ENCODE measurements around the gene NEK6. TPM values are rescaled to one million over a fixed set of nuclear protein-coding genes. Genes with fewer than 3 reads are reported as not detected.

The NEK6 gene
- total and polyA plus RNA-seq, 2 experiments from 2014 or later, result 33.5 to 44.7 TPM

- no peaks in the 10 kb centered on the region for H3K9me2 ChIP-seq (replicated peaks; ENCODE audit: insufficient read depth)
- no peak overlapping the region for H2AFZ ChIP-seq
- no peak for DNase-seq (ENCODE audit: low spot score)
- H3K36me3 ChIP-seq (replicated peaks; ENCODE audit: insufficient read depth, low read depth), result no peaks in the 10 kb centered on the region
- H3K4me1 ChIP-seq (ENCODE audit: insufficient read depth), result no peaks in the 10 kb centered on the region
- no peak for TF ChIP-seq CTCF (IDR thresholded peaks at IDR 0.05; ENCODE audit: poor library complexity)
- TF ChIP-seq EZH2phosphoT487 (IDR thresholded peaks at IDR 0.05; ENCODE audit: low read depth, severe bottlenecking, unreplicated experiment), result no peak
- no peak for TF ChIP-seq EZH2 (IDR thresholded peaks at IDR 0.05; ENCODE audit: borderline replicate concordance)
- H3K4me3 ChIP-seq, result no peak overlapping the region
- no peaks in the 10 kb centered on the region for H3K9me3 ChIP-seq (ENCODE audit: low read depth)
- WGBS (ENCODE audit: low lambda C conversion rate, missing lambda C conversion rate), result 94% methylated on average over 12 of the region's 12 CpGs
- no peaks in the 10 kb centered on the region for H3K79me2 ChIP-seq
- H3K27ac ChIP-seq, result no peak overlapping the region
- H4K20me1 ChIP-seq (ENCODE audit: insufficient read depth, poor library complexity, severe bottlenecking), result peaks cover 3% of the 10 kb centered on the region
- H3K27me3 ChIP-seq, result no peaks in the 10 kb centered on the region
- no peak overlapping the region for H3K4me2 ChIP-seq
Measured at GRCh38 chr9:124321416-124321815, 63.7 kb downstream of the NEK6 start.

DNA sequence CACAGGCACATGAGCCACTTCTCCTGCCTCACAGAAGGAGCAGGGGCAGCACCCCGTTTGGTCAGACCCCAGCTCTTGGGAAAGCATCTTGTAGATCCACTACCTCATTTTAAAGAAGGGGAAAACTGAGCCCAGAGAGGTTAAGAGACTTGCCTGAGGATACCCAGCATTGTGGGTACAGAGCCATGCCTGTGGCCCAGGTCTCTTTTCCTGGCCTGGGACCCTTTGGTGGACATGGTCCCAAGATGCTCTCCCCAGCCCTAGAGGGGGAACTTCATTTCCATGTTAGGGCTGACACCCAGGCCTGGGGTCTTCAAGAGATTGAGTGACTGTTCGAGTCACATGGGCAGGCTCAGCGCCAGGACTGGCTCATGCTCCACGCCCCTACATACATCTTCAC is 64.2 kb downstream of the NEK6 start:
- no peak for DNase-seq (ENCODE audit: low spot score)
- TF ChIP-seq EZH2phosphoT487 (IDR thresholded peaks at IDR 0.05; ENCODE audit: low read depth, severe bottlenecking, unreplicated experiment), result no peak
- TF ChIP-seq CTCF (IDR thresholded peaks at IDR 0.05; ENCODE audit: poor library complexity), result no peak
- no peak for TF ChIP-seq EZH2 (IDR thresholded peaks at IDR 0.05; ENCODE audit: borderline replicate concordance)
- H3K9me3 ChIP-seq (ENCODE audit: low read depth), result no peaks in the 10 kb centered on the region
- no peak overlapping the region for H2AFZ ChIP-seq
- no peaks in the 10 kb centered on the region for H3K9me2 ChIP-seq (replicated peaks; ENCODE audit: insufficient read depth)
- WGBS (ENCODE audit: low lambda C conversion rate, missing lambda C conversion rate), result 96% methylated on average over 4 of the region's 4 CpGs
- no peak overlapping the region for H3K4me3 ChIP-seq
- H3K4me1 ChIP-seq (ENCODE audit: insufficient read depth), result no peaks in the 10 kb centered on the region
- no peaks in the 10 kb centered on the region for H3K36me3 ChIP-seq (replicated peaks; ENCODE audit: insufficient read depth, low read depth)
- H3K27ac ChIP-seq, result no peak overlapping the region
- H4K20me1 ChIP-seq (ENCODE audit: insufficient read depth, poor library complexity, severe bottlenecking), result peaks cover 3% of the 10 kb centered on the region
- H3K27me3 ChIP-seq, result no peaks in the 10 kb centered on the region
- no peaks in the 10 kb centered on the region for H3K79me2 ChIP-seq
- no peak overlapping the region for H3K4me2 ChIP-seq

GRCh38 chr9:124322618-124323432 is 65.1 kb downstream of the NEK6 start:
- Histone ChIP-seq H3K36me3 (replicated peaks; ENCODE audit: insufficient read depth, low read depth) (no peaks in the 10 kb centered on the region), H3K27me3 (no peaks in the 10 kb centered on the region), H3K4me1 (ENCODE audit: insufficient read depth) (no peaks in the 10 kb centered on the region), H3K4me2 (no peak overlapping the region), H3K79me2 (no peaks in the 10 kb centered on the region), H2AFZ (no peak overlapping the region), H3K27ac (no peak overlapping the region), H4K20me1 (ENCODE audit: insufficient read depth, poor library complexity, severe bottlenecking) (peaks cover 3% of the 10 kb centered on the region), H3K9me2 (replicated peaks; ENCODE audit: insufficient read depth) (no peaks in the 10 kb centered on the region), H3K4me3 (no peak overlapping the region), H3K9me3 (ENCODE audit: low read depth) (no peaks in the 10 kb centered on the region)
- WGBS (ENCODE audit: low lambda C conversion rate, missing lambda C conversion rate), result 94% methylated on average over 18 of the region's 18 CpGs
- TF ChIP-seq CTCF (IDR thresholded peaks at IDR 0.05; ENCODE audit: poor library complexity), result no peak
- TF ChIP-seq EZH2phosphoT487 (IDR thresholded peaks at IDR 0.05; ENCODE audit: low read depth, severe bottlenecking, unreplicated experiment), result no peak
- TF ChIP-seq EZH2 (IDR thresholded peaks at IDR 0.05; ENCODE audit: borderline replicate concordance), result no peak
- no peak for DNase-seq (ENCODE audit: low spot score)

All from hepatocyte (in vitro differentiated cells).